Ramos (cell line): Measurements from ENCODE around the gene PALD1.

ENCODE experiments used
- in situ Hi-C: fragments of 300-500 bp; cut with MboI; formaldehyde crosslinking; loops from one replicate; pipeline ENCODE4 v1.14.3; 2022; ENCODE audit warnings: low sequenced_read_pairs; ENCODE audit not compliant: unreplicated experiment

Gene PALD1

GRCh38 chr10:70562036-70562755 is 83.6 kb downstream of the PALD1 start:
- in situ Hi-C loops, result no loop called here

DNA sequence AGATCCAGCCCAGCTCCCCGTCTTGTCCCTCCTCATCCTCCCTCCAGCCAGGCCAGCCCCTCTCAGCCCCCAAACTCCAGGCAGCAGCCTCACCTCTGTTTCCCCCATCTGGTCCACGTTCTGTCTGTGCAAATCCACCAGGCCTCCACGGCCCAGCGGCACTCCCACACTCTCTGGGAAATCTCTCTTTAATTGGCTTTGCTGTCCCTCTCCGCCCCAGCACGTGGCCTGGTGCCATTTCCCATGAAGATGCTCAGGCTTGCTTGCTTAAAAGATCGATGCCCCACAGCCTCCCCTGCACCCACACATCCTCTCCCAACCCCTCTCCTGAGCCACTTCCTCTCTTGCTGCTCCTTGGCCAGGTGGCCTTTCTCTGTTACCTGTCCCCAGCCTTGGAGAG is 84.7 kb downstream of the PALD1 start:
- in situ Hi-C loops, result no loop called here

DNA sequence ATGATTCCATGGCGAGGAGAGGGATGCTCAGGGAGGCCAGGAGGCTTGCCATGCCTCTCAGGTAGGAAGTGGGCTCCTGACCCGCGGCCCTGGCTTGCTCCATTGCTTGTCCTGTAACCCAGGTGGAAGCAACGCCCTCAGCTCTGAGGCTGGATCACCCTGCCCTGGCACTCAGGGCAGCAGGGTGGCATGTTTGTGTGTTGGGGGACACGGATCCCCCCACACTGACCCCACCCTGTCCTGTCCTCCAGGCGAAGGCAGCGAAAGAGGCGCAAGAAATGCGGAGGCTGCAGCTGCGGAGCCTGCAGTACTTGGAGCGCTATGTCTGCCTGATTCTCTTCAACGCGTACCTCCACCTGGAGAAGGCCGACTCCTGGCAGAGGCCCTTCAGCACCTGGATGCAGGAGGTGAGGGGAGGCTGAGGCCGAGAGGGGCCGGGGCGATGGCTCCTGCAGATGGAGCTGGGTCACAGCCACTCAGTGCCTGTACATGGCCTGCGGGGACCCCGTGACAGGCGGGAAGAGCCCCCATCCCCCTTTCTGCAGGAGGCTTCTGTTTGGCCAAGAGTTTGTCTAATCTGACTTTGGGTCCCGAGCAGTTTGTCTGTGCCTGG is 85.7 kb downstream of the PALD1 start:
- in situ Hi-C loops, result no loop called here

DNA sequence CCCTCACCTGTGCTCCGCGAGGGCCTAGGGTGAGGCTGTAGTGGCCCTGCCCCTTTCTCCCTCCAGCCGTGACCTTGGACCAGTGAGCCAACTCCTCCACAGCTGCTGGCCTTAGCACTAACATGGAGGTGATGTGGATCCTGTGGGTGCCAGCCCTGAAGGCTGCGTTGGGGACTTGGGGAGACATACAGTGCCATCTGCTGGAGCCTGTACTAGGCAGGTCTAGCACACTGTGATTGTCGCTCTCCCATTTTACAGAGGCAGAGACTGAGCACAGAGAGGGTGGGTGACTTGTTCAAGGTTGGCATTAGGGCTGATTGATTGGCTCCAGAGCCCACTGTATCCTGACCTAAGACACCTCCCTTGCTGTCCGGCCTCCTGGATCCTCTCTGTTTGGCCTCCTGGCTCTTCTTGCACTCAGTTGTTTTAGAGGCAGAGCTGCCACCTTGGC is 86.4 kb downstream of the PALD1 start:
- in situ Hi-C loops, result no loop called here

DNA sequence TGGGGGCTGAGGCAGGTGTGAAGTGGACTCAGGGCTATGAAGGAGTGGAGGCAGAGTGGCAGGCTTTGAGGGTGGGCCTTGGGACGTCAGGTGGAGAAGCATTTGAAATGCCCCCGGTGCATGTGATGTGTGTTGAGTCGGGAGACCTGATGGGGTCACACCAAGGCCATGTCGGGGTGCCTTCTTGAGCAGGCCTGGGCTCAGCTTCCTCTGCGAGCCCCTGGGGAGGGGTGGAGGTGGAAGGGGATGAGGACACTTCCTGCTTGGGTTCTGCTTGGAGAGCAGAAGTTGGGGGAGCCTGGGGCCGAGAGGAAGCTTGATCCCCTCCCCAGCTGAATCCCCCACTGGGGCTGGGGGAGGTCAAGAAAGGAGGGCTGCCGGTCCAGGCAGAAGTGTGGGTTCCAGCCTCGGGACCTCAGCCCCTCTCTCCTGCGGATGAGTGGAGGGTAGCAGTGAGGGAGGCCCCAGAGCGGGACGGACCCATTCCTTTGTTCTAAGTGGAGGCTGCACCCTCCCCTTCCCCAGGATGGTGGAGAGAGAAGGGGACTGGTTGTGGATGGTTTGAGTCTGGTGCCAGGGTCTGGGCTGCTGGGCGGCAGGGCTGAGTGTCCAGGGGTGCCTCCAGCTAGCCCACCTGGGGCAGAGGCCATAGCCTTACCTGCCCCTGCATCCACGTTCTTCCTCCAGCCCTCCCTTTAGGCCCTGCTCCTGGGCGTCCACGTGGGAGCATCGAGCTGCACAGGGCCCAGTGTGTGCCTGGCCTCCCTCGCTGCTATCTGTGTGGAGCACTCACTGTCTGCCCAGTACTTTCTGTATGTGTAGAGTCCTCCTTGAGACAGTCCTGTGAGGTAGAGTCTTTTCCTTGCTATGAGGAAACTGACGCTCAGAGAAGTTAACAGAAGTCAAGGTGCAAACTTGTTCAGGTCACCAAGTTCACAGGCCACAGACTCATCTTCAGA is 87.3 kb downstream of the PALD1 start:
- in situ Hi-C loops, result no loop called here

- in situ Hi-C loops, result no loop called here
Measured at GRCh38 chr10:70566515-70567290, 88.1 kb downstream of the PALD1 start.

GRCh38 chr10:70567603-70568002 is 89.0 kb downstream of the PALD1 start:
- in situ Hi-C loops, result no loop called here

GRCh38 chr10:70568113-70568512 is 89.5 kb downstream of the PALD1 start:
- in situ Hi-C loops, result no loop called here

DNA sequence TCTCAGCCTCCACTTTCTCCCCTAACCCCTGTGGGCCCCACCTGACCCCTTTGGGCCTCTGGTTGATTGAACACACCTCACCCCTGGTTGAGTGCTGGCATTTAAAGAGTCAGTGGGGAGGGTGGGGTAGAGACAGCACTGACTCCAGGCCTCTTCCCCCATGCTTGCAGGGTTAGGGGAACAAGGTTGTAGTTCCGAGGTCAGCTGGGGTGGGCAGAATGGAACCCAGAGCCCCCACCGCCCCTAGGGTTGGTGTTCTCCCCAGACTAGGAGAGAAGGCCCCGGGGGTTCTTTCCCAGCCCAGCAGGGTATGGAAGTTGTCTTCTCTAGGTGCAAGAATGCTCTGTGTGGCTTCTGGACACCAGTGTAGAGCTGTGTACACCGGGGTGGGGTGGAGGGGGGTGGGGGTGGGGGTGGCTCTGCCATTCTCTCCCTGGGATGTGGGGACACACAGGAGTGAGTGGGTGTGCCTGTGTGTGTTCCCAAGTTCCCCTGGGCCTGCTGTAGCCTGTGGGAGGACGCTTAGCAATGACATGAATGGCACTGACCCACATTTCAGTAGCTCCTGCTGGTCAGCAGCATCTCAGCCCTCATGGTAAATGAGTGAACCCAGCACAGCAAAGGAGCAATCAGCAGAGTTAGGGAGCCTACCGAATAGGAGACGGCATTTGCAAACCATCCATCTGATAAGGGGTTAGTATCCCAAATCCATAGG is 90.4 kb downstream of the PALD1 start:
- in situ Hi-C loops, result no loop called here

- in situ Hi-C loops, result no loop called here
Measured at GRCh38 chr10:70571236-70571635, 92.7 kb downstream of the PALD1 start.

GRCh38 chr10:70571636-70572439 is 93.3 kb downstream of the PALD1 start:
- in situ Hi-C loops, result no loop called here

DNA sequence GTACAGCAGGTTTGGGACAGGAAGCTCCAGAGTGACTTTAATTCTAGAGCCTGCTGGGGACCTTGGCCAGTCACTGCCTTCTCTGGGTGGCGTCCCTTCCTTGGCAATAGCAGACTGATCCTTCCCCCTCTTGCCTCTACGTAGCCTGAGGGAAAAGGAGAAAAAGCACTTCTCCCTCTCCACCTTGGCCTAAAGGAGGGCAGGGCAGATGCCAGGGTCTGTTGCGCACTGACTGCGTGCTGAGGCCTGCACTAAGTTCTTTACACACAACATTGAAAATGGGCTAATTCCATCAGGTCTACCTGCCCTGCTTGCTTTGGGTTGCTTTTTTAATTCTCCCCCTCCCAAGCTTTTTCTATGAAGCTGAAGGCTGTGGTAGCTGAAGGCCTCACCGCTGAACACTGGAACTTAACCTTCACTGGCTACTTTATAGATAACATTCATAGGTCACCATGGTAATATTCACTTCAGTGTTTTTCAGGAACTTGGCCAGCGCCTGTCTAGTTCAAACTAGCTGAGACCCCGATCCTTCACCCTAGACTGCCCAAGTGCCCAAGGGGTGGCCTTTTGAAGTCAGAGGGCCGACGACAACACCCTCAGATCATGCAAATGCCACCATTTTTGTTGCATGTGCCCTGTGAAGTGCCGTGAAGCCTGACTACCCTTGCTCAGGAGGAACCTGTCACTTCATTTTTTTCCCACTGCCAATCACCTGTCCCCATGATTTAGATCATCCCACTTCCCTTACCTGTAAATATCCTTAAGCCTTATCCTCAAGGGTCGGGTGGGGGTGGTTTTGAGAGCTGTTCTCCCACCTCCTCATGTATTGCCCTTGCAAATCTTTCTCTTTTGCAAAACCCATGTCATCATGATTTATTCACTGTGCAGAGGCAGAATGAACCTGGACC is 95.3 kb downstream of the PALD1 start:
- in situ Hi-C loops, result no loop called here

GRCh38 chr10:70575486-70575873 is 96.9 kb downstream of the PALD1 start:
- in situ Hi-C loops, result no loop called here

- in situ Hi-C loops, result no loop called here
Measured at GRCh38 chr10:70575874-70576802, 97.6 kb downstream of the PALD1 start.

GRCh38 chr10:70576803-70577517 is 98.4 kb downstream of the PALD1 start:
- in situ Hi-C loops, result no loop called here

DNA sequence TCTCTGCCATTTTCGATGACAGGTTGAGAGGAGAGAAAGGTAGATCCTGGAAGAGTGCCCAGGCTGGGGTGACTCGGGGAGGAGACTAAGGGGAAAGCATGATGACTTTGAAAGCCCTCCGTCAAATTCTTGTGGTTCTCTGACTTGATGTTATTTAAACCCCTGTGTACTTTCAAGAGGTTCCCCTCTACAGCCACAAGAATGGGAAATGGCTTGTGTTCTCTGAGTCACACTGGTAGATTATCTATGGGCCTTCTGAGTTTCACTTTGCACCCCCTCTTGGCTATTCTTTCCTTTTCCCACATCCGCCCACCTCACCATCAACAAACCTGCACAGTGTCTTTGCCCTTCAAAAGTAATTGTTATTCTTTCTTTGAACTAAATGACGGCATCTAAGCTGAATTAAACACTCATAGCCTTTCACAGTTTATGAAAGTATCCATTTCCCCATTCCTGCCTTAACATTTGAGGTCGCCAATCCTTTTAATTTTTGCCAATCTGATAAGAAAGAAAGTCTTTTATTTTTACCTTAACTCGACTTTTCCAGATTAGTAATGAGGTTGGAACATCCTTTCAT is 99.9 kb downstream of the PALD1 start:
- in situ Hi-C loops, result no loop called here
